Erythroblast (primary cell): Measurements from ENCODE around the gene KCND3.

Experiments
- GATA1 ChIP-seq: IDR thresholded peaks from 2 replicates; pipeline ENCODE4 v1.6.1; 2011; ENCODE audit warnings: low read depth, mild to moderate bottlenecking, control low read depth, low read length, moderate library complexity
- POLR2A ChIP-seq: IDR thresholded peaks from 2 replicates; pipeline ENCODE4 v1.6.1; 2011; ENCODE audit warnings: mild to moderate bottlenecking, low read length

- TF ChIP-seq POLR2A (no peak), GATA1 (no peak)
Measured at GRCh38 chr1:111907321-111907720, 82.1 kb downstream of the KCND3 start.
